ENCODE measurements around the gene TFE3. TPM values are rescaled to one million over a fixed set of nuclear protein-coding genes. Genes with fewer than 3 reads are reported as not detected.

The TFE3 gene
- total RNA-seq, 1 experiment from 2014 or later, result 35.1 TPM

- no peak overlapping the region for H3K27ac Mint-ChIP-seq (ENCODE audit: unreplicated experiment)
- CTCF ChIA-PET, result no interaction called here
- intact Hi-C loops (cut with micrococcal nuclease; ENCODE audit: unreplicated experiment), result no loop called here
- H3K4me1 Mint-ChIP-seq (ENCODE audit: low read depth, unreplicated experiment), result peaks cover 11% of the 10 kb centered on the region
- no TSS peak for BruUV-seq (replicated peaks)
- no peaks in the 10 kb centered on the region for H3K27me3 Mint-ChIP-seq (ENCODE audit: unreplicated experiment)
- H3K36me3 Mint-ChIP-seq (ENCODE audit: insufficient read depth, unreplicated experiment), result peaks cover 28% of the 10 kb centered on the region
- H3K9me3 Mint-ChIP-seq (ENCODE audit: low read depth, unreplicated experiment), result no peaks in the 10 kb centered on the region
- TF ChIP-seq, protein P1, sequence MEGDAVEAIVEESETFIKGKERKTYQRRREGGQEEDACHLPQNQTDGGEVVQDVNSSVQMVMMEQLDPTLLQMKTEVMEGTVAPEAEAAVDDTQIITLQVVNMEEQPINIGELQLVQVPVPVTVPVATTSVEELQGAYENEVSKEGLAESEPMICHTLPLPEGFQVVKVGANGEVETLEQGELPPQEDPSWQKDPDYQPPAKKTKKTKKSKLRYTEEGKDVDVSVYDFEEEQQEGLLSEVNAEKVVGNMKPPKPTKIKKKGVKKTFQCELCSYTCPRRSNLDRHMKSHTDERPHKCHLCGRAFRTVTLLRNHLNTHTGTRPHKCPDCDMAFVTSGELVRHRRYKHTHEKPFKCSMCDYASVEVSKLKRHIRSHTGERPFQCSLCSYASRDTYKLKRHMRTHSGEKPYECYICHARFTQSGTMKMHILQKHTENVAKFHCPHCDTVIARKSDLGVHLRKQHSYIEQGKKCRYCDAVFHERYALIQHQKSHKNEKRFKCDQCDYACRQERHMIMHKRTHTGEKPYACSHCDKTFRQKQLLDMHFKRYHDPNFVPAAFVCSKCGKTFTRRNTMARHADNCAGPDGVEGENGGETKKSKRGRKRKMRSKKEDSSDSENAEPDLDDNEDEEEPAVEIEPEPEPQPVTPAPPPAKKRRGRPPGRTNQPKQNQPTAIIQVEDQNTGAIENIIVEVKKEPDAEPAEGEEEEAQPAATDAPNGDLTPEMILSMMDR (IDR thresholded peaks at IDR 0.05; ENCODE audit: unreplicated experiment), result no peak
- peak overlapping the region; percentile 76 for H3K4me3 Mint-ChIP-seq (ENCODE audit: low read depth, unreplicated experiment)
- DNase-seq, result no peak
Measured at GRCh38 chrX:49071877-49072711, 28.9 kb upstream of the TFE3 start.

DNA sequence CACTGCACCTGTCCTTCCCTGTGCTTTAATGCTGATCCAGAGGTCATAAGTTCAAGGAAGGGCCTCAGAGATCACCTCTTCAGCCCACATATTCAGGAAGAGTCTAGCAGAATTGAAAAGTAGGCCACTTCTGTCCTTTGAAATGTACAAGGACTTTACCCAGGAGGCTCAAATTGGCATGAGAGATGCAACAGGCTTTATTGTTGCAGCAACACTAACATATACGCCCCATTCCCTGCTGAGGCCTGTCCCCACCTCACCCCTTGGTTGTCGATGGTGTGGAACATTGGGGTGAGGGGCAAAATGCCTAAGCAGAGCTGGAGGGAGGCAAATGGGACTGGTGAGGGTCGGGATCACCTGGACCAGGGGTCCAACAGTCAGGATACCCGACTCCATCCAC, 27.8 kb upstream of the TFE3 start:
- TF ChIP-seq, protein P1 (IDR thresholded peaks at IDR 0.05; ENCODE audit: unreplicated experiment), result no peak
- Mint-ChIP-seq H3K9me3 (ENCODE audit: low read depth, unreplicated experiment) (no peaks in the 10 kb centered on the region), H3K27ac (ENCODE audit: unreplicated experiment) (no peak overlapping the region), H3K27me3 (ENCODE audit: unreplicated experiment) (no peaks in the 10 kb centered on the region), H3K36me3 (ENCODE audit: insufficient read depth, unreplicated experiment) (peaks cover 28% of the 10 kb centered on the region), H3K4me3 (ENCODE audit: low read depth, unreplicated experiment) (no peak overlapping the region), H3K4me1 (ENCODE audit: low read depth, unreplicated experiment) (peaks cover 11% of the 10 kb centered on the region)
- BruUV-seq (replicated peaks), result no TSS peak
- CTCF ChIA-PET, result no interaction called here
- intact Hi-C loops (cut with micrococcal nuclease; ENCODE audit: unreplicated experiment), result no loop called here
- DNase-seq, result no peak

GRCh38 chrX:49069038-49069437, 25.9 kb upstream of the TFE3 start:
- intact Hi-C loops (cut with micrococcal nuclease; ENCODE audit: unreplicated experiment), result no loop called here
- Mint-ChIP-seq H3K36me3 (ENCODE audit: insufficient read depth, unreplicated experiment) (peaks cover 30% of the 10 kb centered on the region), H3K4me1 (ENCODE audit: low read depth, unreplicated experiment) (peaks cover 11% of the 10 kb centered on the region), H3K9me3 (ENCODE audit: low read depth, unreplicated experiment) (no peaks in the 10 kb centered on the region), H3K4me3 (ENCODE audit: low read depth, unreplicated experiment) (no peak overlapping the region), H3K27ac (ENCODE audit: unreplicated experiment) (no peak overlapping the region), H3K27me3 (ENCODE audit: unreplicated experiment) (no peaks in the 10 kb centered on the region)
- TF ChIP-seq, protein P1 (IDR thresholded peaks at IDR 0.05; ENCODE audit: unreplicated experiment), result no peak
- no peak for DNase-seq
- CTCF ChIA-PET, result no interaction called here
- BruUV-seq (replicated peaks), result TSS peak; percentile 12

DNA sequence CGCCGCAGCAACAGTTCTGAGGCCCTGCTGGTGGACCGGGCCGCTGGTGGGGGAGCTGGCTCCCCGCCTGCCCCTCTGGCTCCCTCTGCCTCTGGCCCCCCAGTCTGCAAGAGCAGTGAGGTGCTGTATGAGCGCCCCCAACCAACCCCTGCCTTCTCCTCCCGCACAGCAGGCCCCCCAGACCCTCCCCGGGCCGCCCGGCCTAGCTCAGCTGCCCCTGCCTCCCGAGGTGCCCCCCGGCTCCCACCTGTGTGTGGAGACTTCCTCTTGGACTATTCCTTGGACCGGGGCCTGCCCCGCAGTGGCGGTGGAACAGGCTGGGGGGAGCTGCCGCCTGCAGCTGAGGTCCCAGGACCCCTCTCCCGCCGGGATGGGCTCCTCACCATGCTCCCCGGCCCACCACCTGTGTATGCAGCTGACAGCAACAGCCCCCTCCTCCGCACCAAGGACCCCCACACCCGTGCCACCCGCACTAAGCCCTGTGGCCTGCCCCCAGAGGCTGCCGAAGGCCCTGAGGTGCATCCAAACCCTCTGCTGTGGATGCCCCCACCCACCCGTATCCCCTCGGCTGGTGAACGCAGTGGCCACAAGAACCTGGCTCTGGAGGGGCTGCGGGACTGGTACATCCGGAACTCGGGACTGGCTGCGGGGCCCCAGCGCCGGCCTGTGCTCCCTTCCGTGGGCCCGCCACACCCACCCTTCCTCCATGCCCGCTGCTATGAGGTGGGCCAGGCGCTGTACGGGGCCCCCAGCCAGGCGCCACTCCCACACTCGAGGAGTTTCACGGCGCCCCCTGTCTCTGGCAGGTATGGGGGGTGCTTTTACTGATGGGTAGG, 24.3 kb upstream of the TFE3 start:
- DNase-seq, result no peak
- TF ChIP-seq, protein P1 (IDR thresholded peaks at IDR 0.05; ENCODE audit: unreplicated experiment), result no peak
- no peaks in the 10 kb centered on the region for H3K9me3 Mint-ChIP-seq (ENCODE audit: low read depth, unreplicated experiment)
- H3K27ac Mint-ChIP-seq (ENCODE audit: unreplicated experiment), result no peak overlapping the region
- H3K36me3 Mint-ChIP-seq (ENCODE audit: insufficient read depth, unreplicated experiment), result peaks cover 17% of the 10 kb centered on the region
- H3K27me3 Mint-ChIP-seq (ENCODE audit: unreplicated experiment), result no peaks in the 10 kb centered on the region
- CTCF ChIA-PET, result no interaction called here
- BruUV-seq (replicated peaks), result no TSS peak
- no peak overlapping the region for H3K4me3 Mint-ChIP-seq (ENCODE audit: low read depth, unreplicated experiment)
- intact Hi-C loops (cut with micrococcal nuclease; ENCODE audit: unreplicated experiment), result no loop called here
- no peaks in the 10 kb centered on the region for H3K4me1 Mint-ChIP-seq (ENCODE audit: low read depth, unreplicated experiment)
